Fibroblast of peridontal ligament (primary cell): ENCODE measurements around the gene SEZ6L2.
A peak's percentile ranks its signal among the peaks of the same experiment; 100 is the strongest.

ENCODE experiments used
- DNase-seq: peaks from one replicate; pipeline ENCODE4 v3.0.0-alpha.2; 2010; ENCODE audit errors: extremely low read depth

The SEZ6L2 gene

GRCh38 chr16:29825145-29826044 lies 74.0 kb downstream of the SEZ6L2 start:
- DNase-seq, result peak; percentile 84

- peak; percentile 91 for DNase-seq
Measured at GRCh38 chr16:29824589-29825144, 74.7 kb downstream of the SEZ6L2 start.

GRCh38 chr16:29821643-29822115 lies 77.7 kb downstream of the SEZ6L2 start:
- peak; percentile 79 for DNase-seq
